Measurements from ENCODE around the gene GNB5.
"Not testable (repeated sequence)": the region's sequence is repeated elsewhere in the genome, so short reads cannot be mapped to it uniquely, and the experiment has no call there.

The GNB5 gene

GRCh38 chr15:52090193-52090592, 101.0 kb downstream of the GNB5 start:
- DNase-seq = no peak

GRCh38 chr15:52086011-52086786, 105.0 kb downstream of the GNB5 start:
- DNase-seq = no peak

GRCh38 chr15:52085299-52085698, 105.9 kb downstream of the GNB5 start:
- no peak for DNase-seq

- no peak for DNase-seq
Measured at GRCh38 chr15:52083603-52084002, 107.6 kb downstream of the GNB5 start.

GRCh38 chr15:52083037-52083359, 108.2 kb downstream of the GNB5 start:
- not testable (repeated sequence) for DNase-seq

- DNase-seq = no peak
Measured at GRCh38 chr15:52082197-52083036, 108.8 kb downstream of the GNB5 start.

GRCh38 chr15:52080706-52081392, 110.3 kb downstream of the GNB5 start:
- DNase-seq = no peak

- no peak for DNase-seq
Measured at GRCh38 chr15:52080031-52080430, 111.2 kb downstream of the GNB5 start.

- peak; percentile 66 for DNase-seq
Measured at GRCh38 chr15:52078876-52079700, 112.1 kb downstream of the GNB5 start.

GRCh38 chr15:52078197-52078875, 112.9 kb downstream of the GNB5 start:
- DNase-seq = no peak

GRCh38 chr15:52076889-52077781, 114.1 kb downstream of the GNB5 start:
- DNase-seq = no peak

GRCh38 chr15:52071570-52071969, 119.6 kb downstream of the GNB5 start:
- DNase-seq = no peak

GRCh38 chr15:52069559-52069958, 121.6 kb downstream of the GNB5 start:
- no peak for DNase-seq

GRCh38 chr15:52068004-52068615, 123.1 kb downstream of the GNB5 start:
- no peak for DNase-seq

GRCh38 chr15:52067545-52067926, 123.7 kb downstream of the GNB5 start:
- no peak for DNase-seq

GRCh38 chr15:52066842-52067544, 124.2 kb downstream of the GNB5 start:
- DNase-seq = no peak

Measured in retina (tissue), 1 donor.